ENCODE measurements around the gene CREB3L4.

GRCh38 chr1:153951801-153952200 is 15.9 kb upstream of the CREB3L4 start:
- TF ChIP-seq CTCF (conservative IDR thresholded peaks at IDR 0.05; ENCODE audit: low read length) (no peak), EZH2phosphoT487 (IDR thresholded peaks at IDR 0.05; ENCODE audit: borderline replicate concordance, low read depth, low read length) (no peak)

All from OCI-LY7 (cell line).